Stimulated activated CD8-positive, alpha-beta memory T cell treated with anti-CD3 and anti-CD28 coated beads, Interleukin-12 subunit alpha, Interleukin-12 subunit beta, amount 100 ng/mL, for 4 hours (primary cell): ENCODE measurements around the gene GRM3.

Experiments
- DNase-seq: peaks from one replicate; pipeline ENCODE4 v3.0.0-alpha.2; 2020; ENCODE audit warnings: low read depth

Gene GRM3

GRCh38 chr7:86904949-86905834 lies 261.5 kb downstream of the GRM3 start:
- DNase-seq: no peak

GRCh38 chr7:86908948-86909347 lies 265.2 kb downstream of the GRM3 start:
- no peak for DNase-seq

- no peak for DNase-seq
These were observed 267.9 kb downstream of the GRM3 start for GRCh38 chr7:86911659-86912058.

GRCh38 chr7:86913709-86914108 lies 270.0 kb downstream of the GRM3 start:
- no peak for DNase-seq
